Neural progenitor cell (in vitro differentiated cells): Measurements from ENCODE around the gene XYLT1. TPM values are rescaled to one million over a fixed set of nuclear protein-coding genes. Genes with fewer than 3 reads are reported as not detected.
A peak's percentile ranks its signal among the peaks of the same experiment; 100 is the strongest.

Experiments used
- DNase-seq: peaks from one replicate; pipeline ENCODE4 v3.0.0-alpha.2; 2016; ENCODE audit warnings: low spot score
- H2AFZ ChIP-seq: fragments of 200-600 bp; sonication (generic); replicated peaks from 2 replicates; pipeline ENCODE4 v1.6.1; 2016; ENCODE audit warnings: antibody characterized with exemption
- H3F3A ChIP-seq: fragments of 200-600 bp; sonication (generic); 2 replicates; pipeline ENCODE4 v1.6.1; 2016; ENCODE audit warnings: antibody characterized with exemption, low read depth
- H3K27ac ChIP-seq: fragments of 200-600 bp; sonication (generic); 2 replicates; pipeline ENCODE4 v1.5.1; 2016; ENCODE audit warnings: mild to moderate bottlenecking
- H3K27me3 ChIP-seq: fragments of 200-600 bp; sonication (generic); 2 replicates; pipeline ENCODE4 v1.6.1; 2016; ENCODE audit warnings: mild to moderate bottlenecking, moderate library complexity
- H3K36me3 ChIP-seq: fragments of 200-600 bp; sonication (generic); 2 replicates; pipeline ENCODE4 v1.5.1; 2016
- H3K4me1 ChIP-seq: fragments of 200-600 bp; sonication (generic); 2 replicates; pipeline ENCODE4 v1.6.1; 2016; ENCODE audit warnings: mixed run types
- H3K4me2 ChIP-seq: fragments of 200-600 bp; sonication (generic); 2 replicates; pipeline ENCODE4 v1.6.1; 2016
- H3K4me3 ChIP-seq: fragments of 200-600 bp; sonication (generic); 2 replicates; pipeline ENCODE4 v1.5.1; 2016
- H3K79me2 ChIP-seq: fragments of 200-600 bp; sonication (generic); 2 replicates; pipeline ENCODE4 v1.6.1; 2016; ENCODE audit warnings: low read depth
- H3K9ac ChIP-seq: fragments of 200-600 bp; sonication (generic); 2 replicates; pipeline ENCODE4 v1.6.1; 2016
- H3K9me3 ChIP-seq: fragments of 200-600 bp; sonication (generic); 2 replicates; pipeline ENCODE4 v1.5.1; 2016; ENCODE audit warnings: low read depth
- H4K20me1 ChIP-seq: fragments of 200-600 bp; sonication (generic); 2 replicates; pipeline ENCODE4 v1.6.1; 2016; ENCODE audit warnings: low read depth
- H3K27ac Mint-ChIP-seq: 3 replicates; pipeline ENCODE4 v1.8.0; 2021; ENCODE audit warnings: mixed read lengths
- H3K27me3 Mint-ChIP-seq: 2 replicates; pipeline ENCODE4 v1.8.0; 2022; ENCODE audit warnings: low read depth, mild to moderate bottlenecking, inconsistent platforms, moderate library complexity, mixed read lengths; ENCODE audit not compliant: insufficient read depth
- H3K36me3 Mint-ChIP-seq: 3 replicates; pipeline ENCODE4 v1.8.0; 2021; ENCODE audit warnings: mixed read lengths
- H3K4me1 Mint-ChIP-seq: 3 replicates; pipeline ENCODE4 v1.8.0; 2021; ENCODE audit warnings: mixed read lengths
- H3K4me3 Mint-ChIP-seq: 3 replicates; pipeline ENCODE4 v1.8.0; 2021; ENCODE audit warnings: mild to moderate bottlenecking, moderate library complexity, mixed read lengths
- H3K9me3 Mint-ChIP-seq: 3 replicates; pipeline ENCODE4 v1.8.0; 2020; ENCODE audit warnings: mixed read lengths
- EZH2 ChIP-seq: fragments of 200-600 bp; sonication (generic); IDR thresholded peaks from 2 replicates; pipeline ENCODE4 v1.6.1; 2017; ENCODE audit warnings: antibody characterized with exemption, mild to moderate bottlenecking, moderate library complexity
- EZH2phosphoT487 ChIP-seq: fragments of 200-600 bp; sonication (generic); IDR thresholded peaks from 2 replicates; pipeline ENCODE4 v1.6.1; 2017; ENCODE audit warnings: antibody characterized with exemption
- total RNA-seq: library from RNA; depleted of rRNA; stranded (reverse); fragments of >200 nt; gene quantifications from 2 replicates; pipeline ENCODE4 v1.2.3, GENCODE V29; 2015; ENCODE audit warnings: low replicate concordance
- TF ChIP-seq, protein P1 (sequence below): fragments of 200-600 bp; sonication (generic); IDR thresholded peaks from 2 replicates; pipeline ENCODE4 v1.5.1; 2017; ENCODE audit warnings: antibody characterized with exemption, mild to moderate bottlenecking

The XYLT1 gene
- total RNA-seq, 1 donor from 2014 or later = 5.9 TPM

DNA sequence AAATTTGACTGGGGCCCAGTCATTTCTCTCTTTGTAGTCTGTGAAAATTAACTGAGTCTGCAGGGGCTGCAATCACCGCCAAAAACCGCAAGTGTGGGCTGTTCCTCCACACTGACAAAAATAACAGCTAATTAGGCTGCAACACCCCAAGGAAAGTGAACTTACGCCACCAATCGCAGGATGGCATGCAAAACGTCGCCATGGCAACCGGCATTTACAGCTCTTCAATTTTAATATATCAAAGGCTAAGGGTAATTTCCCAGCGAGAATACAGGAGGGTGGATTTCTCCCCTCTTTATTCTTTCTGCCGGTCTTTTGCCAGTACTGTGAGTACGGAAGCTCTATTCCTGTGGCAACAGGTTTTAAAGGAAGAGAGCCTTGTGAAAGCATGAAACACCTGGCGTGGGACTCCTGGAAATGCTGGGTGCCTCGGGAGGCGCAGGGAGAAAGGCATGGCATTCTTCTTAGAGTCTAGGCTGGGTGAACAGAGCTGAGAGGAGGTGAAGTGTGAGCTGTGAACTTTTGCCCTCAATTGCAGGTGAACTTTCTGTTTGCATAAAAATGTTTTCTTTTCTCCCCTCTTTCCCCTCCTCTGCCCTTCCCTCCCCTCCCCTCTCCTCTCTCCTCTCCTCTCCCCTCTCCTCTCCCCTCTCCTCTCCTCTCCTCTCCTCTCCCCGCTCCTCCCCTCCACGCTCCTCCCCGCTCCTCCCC lies 399.7 kb downstream of the XYLT1 start:
- Histone ChIP-seq H3K36me3 (no peaks in the 10 kb centered on the region), H3F3A (peaks cover 4% of the 10 kb centered on the region), H3K79me2 (no peaks in the 10 kb centered on the region), H3K4me1 (peaks cover 12% of the 10 kb centered on the region), H3K9ac (no peak overlapping the region), H2AFZ (no peak overlapping the region), H3K27ac (no peak overlapping the region), H3K4me2 (no peak overlapping the region), H4K20me1 (no peaks in the 10 kb centered on the region), H3K27me3 (no peaks in the 10 kb centered on the region), H3K4me3 (no peak overlapping the region), H3K9me3 (no peaks in the 10 kb centered on the region)
- Mint-ChIP-seq H3K36me3 (no peaks in the 10 kb centered on the region), H3K4me1 (peaks cover 15% of the 10 kb centered on the region), H3K4me3 (peak overlapping the region; percentile 73), H3K9me3 (no peaks in the 10 kb centered on the region), H3K27me3 (peaks cover 8% of the 10 kb centered on the region), H3K27ac (peak overlapping the region; percentile 95)
- TF ChIP-seq EZH2 (no peak), EZH2phosphoT487 (no peak)
- TF ChIP-seq, protein P1, sequence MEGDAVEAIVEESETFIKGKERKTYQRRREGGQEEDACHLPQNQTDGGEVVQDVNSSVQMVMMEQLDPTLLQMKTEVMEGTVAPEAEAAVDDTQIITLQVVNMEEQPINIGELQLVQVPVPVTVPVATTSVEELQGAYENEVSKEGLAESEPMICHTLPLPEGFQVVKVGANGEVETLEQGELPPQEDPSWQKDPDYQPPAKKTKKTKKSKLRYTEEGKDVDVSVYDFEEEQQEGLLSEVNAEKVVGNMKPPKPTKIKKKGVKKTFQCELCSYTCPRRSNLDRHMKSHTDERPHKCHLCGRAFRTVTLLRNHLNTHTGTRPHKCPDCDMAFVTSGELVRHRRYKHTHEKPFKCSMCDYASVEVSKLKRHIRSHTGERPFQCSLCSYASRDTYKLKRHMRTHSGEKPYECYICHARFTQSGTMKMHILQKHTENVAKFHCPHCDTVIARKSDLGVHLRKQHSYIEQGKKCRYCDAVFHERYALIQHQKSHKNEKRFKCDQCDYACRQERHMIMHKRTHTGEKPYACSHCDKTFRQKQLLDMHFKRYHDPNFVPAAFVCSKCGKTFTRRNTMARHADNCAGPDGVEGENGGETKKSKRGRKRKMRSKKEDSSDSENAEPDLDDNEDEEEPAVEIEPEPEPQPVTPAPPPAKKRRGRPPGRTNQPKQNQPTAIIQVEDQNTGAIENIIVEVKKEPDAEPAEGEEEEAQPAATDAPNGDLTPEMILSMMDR = no peak
- DNase-seq = peak; percentile 57

DNA sequence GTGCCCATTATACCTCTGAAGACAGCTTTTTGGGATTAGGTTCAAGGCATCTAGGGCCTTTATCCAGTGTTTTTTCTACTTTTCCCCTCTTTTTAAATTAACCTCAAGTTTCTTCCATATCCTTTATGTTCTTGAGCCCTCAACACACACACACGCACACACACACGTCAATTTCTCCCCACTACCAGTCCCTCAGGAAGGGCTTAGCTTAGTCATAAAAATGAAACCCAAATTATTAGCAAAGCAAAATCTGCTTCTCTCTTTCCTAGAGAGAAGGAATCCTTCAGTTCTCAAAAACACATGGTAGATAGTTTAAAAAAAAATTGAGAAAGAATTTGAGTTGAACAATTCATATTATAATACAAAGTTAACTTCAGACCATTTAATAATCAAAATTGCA lies 401.1 kb downstream of the XYLT1 start:
- peak overlapping the region; percentile 65 for H3K27ac ChIP-seq

GRCh38 chr16:17068524-17068923 lies 402.2 kb downstream of the XYLT1 start:
- no peaks in the 10 kb centered on the region for H3K9me3 ChIP-seq
- no peak overlapping the region for H3K4me3 Mint-ChIP-seq
- H3K79me2 ChIP-seq = no peaks in the 10 kb centered on the region
- no peak overlapping the region for H3K4me3 ChIP-seq
- DNase-seq = no peak
- peaks cover 18% of the 10 kb centered on the region for H3K4me1 Mint-ChIP-seq
- H3K27ac Mint-ChIP-seq = no peak overlapping the region
- no peaks in the 10 kb centered on the region for H3K9me3 Mint-ChIP-seq
- H3F3A ChIP-seq = peaks cover 4% of the 10 kb centered on the region
- H2AFZ ChIP-seq = no peak overlapping the region
- no peaks in the 10 kb centered on the region for H3K27me3 ChIP-seq
- peaks cover 12% of the 10 kb centered on the region for H3K4me1 ChIP-seq
- no peaks in the 10 kb centered on the region for H3K36me3 ChIP-seq
- no peaks in the 10 kb centered on the region for H3K36me3 Mint-ChIP-seq
- H3K4me2 ChIP-seq = no peak overlapping the region
- no peak overlapping the region for H3K27ac ChIP-seq
- H3K27me3 Mint-ChIP-seq = peaks cover 8% of the 10 kb centered on the region
- H3K9ac ChIP-seq = no peak overlapping the region
- TF ChIP-seq EZH2phosphoT487 (no peak), EZH2 (no peak)
- TF ChIP-seq, protein P1 = no peak
- no peaks in the 10 kb centered on the region for H4K20me1 ChIP-seq

More for the DNA sequence above, 401.1 kb downstream of the XYLT1 start:
- no peak overlapping the region for H3K4me3 Mint-ChIP-seq
- peaks cover 8% of the 10 kb centered on the region for H3K27me3 Mint-ChIP-seq
- no peak overlapping the region for H2AFZ ChIP-seq
- no peaks in the 10 kb centered on the region for H3K9me3 ChIP-seq
- no peak overlapping the region for H3K9ac ChIP-seq
- H3K4me3 ChIP-seq = no peak overlapping the region
- no peaks in the 10 kb centered on the region for H3K36me3 Mint-ChIP-seq
- no peak for TF ChIP-seq EZH2
- no peak for TF ChIP-seq EZH2phosphoT487
- TF ChIP-seq, protein P1 = no peak
- H3K27ac Mint-ChIP-seq = no peak overlapping the region
- H3K27me3 ChIP-seq = no peaks in the 10 kb centered on the region
- no peaks in the 10 kb centered on the region for H3K9me3 Mint-ChIP-seq
- no peaks in the 10 kb centered on the region for H3K79me2 ChIP-seq
- no peaks in the 10 kb centered on the region for H4K20me1 ChIP-seq
- peak overlapping the region; percentile 47 for H3K4me2 ChIP-seq
- no peak for DNase-seq
- peaks cover 12% of the 10 kb centered on the region for H3K4me1 ChIP-seq
- peaks cover 15% of the 10 kb centered on the region for H3K4me1 Mint-ChIP-seq
- H3K36me3 ChIP-seq = no peaks in the 10 kb centered on the region
- peaks cover 4% of the 10 kb centered on the region for H3F3A ChIP-seq
